Measurements from ENCODE around the gene KCNG2. TPM values are rescaled to one million over a fixed set of nuclear protein-coding genes. Genes with fewer than 3 reads are reported as not detected.

Gene KCNG2
- total RNA-seq, 1 experiment from 2014 or later = not detected

GRCh38 chr18:79770826-79771225 lies 26.9 kb upstream of the KCNG2 start:
- POLR2A ChIA-PET (ENCODE audit: unreplicated experiment) = no interaction called here
- H3K27me3 ChIP-seq (ENCODE audit: insufficient read depth, low read depth) = peaks cover 93% of the 10 kb centered on the region
- intact Hi-C loops (cut with micrococcal nuclease; ENCODE audit: unreplicated experiment) = no loop called here

GRCh38 chr18:79771446-79772107 lies 26.2 kb upstream of the KCNG2 start:
- CTCF ChIA-PET = no interaction called here
- no TSS peak for BruUV-seq (replicated peaks)
- H3K27me3 ChIP-seq (ENCODE audit: insufficient read depth, low read depth) = peaks cover 95% of the 10 kb centered on the region
- no peaks in the 10 kb centered on the region for H3K4me1 ChIP-seq (replicated peaks; ENCODE audit: insufficient read depth)
- DNase-seq = no peak
- H2AFZ ChIP-seq = no peak overlapping the region
- H3K36me3 ChIP-seq (ENCODE audit: low read depth) = no peaks in the 10 kb centered on the region
- TF ChIP-seq EZH2 (IDR thresholded peaks at IDR 0.05; ENCODE audit: low read depth) = no peak
- TF ChIP-seq CTCF (conservative IDR thresholded peaks at IDR 0.05) = no peak
- H3K4me2 ChIP-seq = no peak overlapping the region
- intact Hi-C loops (cut with micrococcal nuclease; ENCODE audit: unreplicated experiment) = no loop called here
- no peaks in the 10 kb centered on the region for H3K79me2 ChIP-seq (ENCODE audit: low read depth)
- no peak overlapping the region for H3K27ac ChIP-seq
- no peaks in the 10 kb centered on the region for H3K9me3 ChIP-seq (ENCODE audit: insufficient read depth, low read depth)
- POLR2A ChIA-PET (ENCODE audit: unreplicated experiment) = no interaction called here
- no peaks in the 10 kb centered on the region for H3F3A ChIP-seq (ENCODE audit: insufficient read depth, low read depth)
- no peak overlapping the region for H3K4me3 ChIP-seq
- no peaks in the 10 kb centered on the region for H4K20me1 ChIP-seq (ENCODE audit: insufficient read depth)
- H3K9me2 ChIP-seq (ENCODE audit: insufficient read depth) = no peaks in the 10 kb centered on the region

More at GRCh38 chr18:79770826-79771225, 26.9 kb upstream of the KCNG2 start:
- no TSS peak for BruUV-seq (replicated peaks)
- no peak overlapping the region for H2AFZ ChIP-seq
- no peaks in the 10 kb centered on the region for H4K20me1 ChIP-seq (ENCODE audit: insufficient read depth)
- no peak overlapping the region for H3K4me2 ChIP-seq
- no peaks in the 10 kb centered on the region for H3K4me1 ChIP-seq (replicated peaks; ENCODE audit: insufficient read depth)
- H3K9me3 ChIP-seq (ENCODE audit: insufficient read depth, low read depth) = no peaks in the 10 kb centered on the region
- H3K36me3 ChIP-seq (ENCODE audit: low read depth) = no peaks in the 10 kb centered on the region
- H3K4me3 ChIP-seq = no peak overlapping the region
- H3K27ac ChIP-seq = no peak overlapping the region
- no peak for TF ChIP-seq EZH2 (IDR thresholded peaks at IDR 0.05; ENCODE audit: low read depth)
- TF ChIP-seq CTCF (conservative IDR thresholded peaks at IDR 0.05) = no peak
- CTCF ChIA-PET = no interaction called here
- H3K79me2 ChIP-seq (ENCODE audit: low read depth) = no peaks in the 10 kb centered on the region
- DNase-seq = no peak
- no peaks in the 10 kb centered on the region for H3K9me2 ChIP-seq (ENCODE audit: insufficient read depth)
- no peaks in the 10 kb centered on the region for H3F3A ChIP-seq (ENCODE audit: insufficient read depth, low read depth)

DNA sequence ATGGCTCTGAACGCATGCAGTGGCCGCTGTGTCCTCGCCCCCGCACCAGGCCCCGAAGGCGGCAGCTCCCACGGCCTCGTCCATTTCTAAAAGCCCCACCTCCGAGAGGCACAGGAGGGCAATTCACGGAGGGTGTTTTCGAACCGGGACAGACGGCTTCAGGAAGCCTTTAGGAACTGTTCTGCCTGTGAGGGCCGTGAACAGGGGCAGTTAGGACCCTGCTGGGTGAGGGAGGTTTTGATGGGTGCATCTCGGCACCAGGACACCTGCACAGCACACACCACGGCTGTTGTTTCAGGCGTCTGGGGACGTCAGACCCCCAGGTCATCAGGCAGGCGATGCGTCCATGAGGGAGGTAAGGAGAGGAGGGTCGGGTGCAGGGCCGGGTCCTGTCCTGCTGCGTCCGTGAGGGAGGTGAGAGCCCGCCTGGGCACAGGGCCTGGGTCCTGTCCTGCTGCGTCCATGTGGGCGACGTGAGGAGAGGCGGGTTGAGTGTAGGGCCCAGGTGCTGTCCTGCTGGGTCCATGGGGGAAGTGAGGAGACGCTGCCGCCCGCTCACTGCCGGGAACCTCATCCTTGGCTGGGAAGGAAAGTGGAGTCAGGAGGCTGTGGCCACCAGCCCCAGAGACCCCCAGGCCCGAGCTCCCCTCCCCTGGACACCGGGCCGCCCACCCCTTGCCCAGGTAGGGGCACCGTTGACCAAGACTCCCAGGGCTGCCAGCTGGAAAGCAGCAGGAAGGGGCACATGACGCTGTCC lies 25.5 kb upstream of the KCNG2 start:
- Histone ChIP-seq H3K36me3 (ENCODE audit: low read depth) (no peaks in the 10 kb centered on the region), H3K79me2 (ENCODE audit: low read depth) (no peaks in the 10 kb centered on the region), H3F3A (ENCODE audit: insufficient read depth, low read depth) (no peaks in the 10 kb centered on the region), H3K9me3 (ENCODE audit: insufficient read depth, low read depth) (no peaks in the 10 kb centered on the region), H3K4me2 (no peak overlapping the region), H3K4me3 (no peak overlapping the region), H4K20me1 (ENCODE audit: insufficient read depth) (no peaks in the 10 kb centered on the region), H3K27me3 (ENCODE audit: insufficient read depth, low read depth) (peaks cover 95% of the 10 kb centered on the region), H2AFZ (no peak overlapping the region), H3K9me2 (ENCODE audit: insufficient read depth) (no peaks in the 10 kb centered on the region), H3K27ac (no peak overlapping the region), H3K4me1 (replicated peaks; ENCODE audit: insufficient read depth) (no peaks in the 10 kb centered on the region)
- no TSS peak for BruUV-seq (replicated peaks)
- intact Hi-C loops (cut with micrococcal nuclease; ENCODE audit: unreplicated experiment) = no loop called here
- CTCF ChIA-PET = no interaction called here
- TF ChIP-seq CTCF (conservative IDR thresholded peaks at IDR 0.05) (no peak), EZH2 (IDR thresholded peaks at IDR 0.05; ENCODE audit: low read depth) (no peak)
- POLR2A ChIA-PET (ENCODE audit: unreplicated experiment) = no interaction called here
- no peak for DNase-seq
